ENCODE data around the gene NTHL1. TPM values are rescaled to one million over a fixed set of nuclear protein-coding genes. Genes with fewer than 3 reads are reported as not detected.

NTHL1 gene
- total RNA-seq, 4 donors from 2014 or later, result 7.8 to 26.0 (median 10.0) TPM

- TF ChIP-seq CTCF (IDR thresholded peaks at IDR 0.05) (no peak), POLR2A (IDR thresholded peaks at IDR 0.05) (no peak)
- peak overlapping the region; percentile 61 to 87 (median 64) for H3K27ac ChIP-seq
- DNase-seq, result no peak
- H3K36me3 ChIP-seq, result peaks cover 34 to 97% (median 40%) of the 10 kb centered on the region in 3 donors
- intact Hi-C loops (cut with DNase I), result no loop called here
- H3K4me1 ChIP-seq, result peaks cover 3 to 81% (median 16%) of the 10 kb centered on the region in 3 donors
- no peak overlapping the region for H3K4me3 ChIP-seq
- H3K9me3 ChIP-seq, result no peaks in the 10 kb centered on the region
- 100% methylated on average over 1 of the region's 14 CpGs; no CpG with 5 or more reads in 1 of the 2 donors for WGBS, 2 donors
- no peaks in the 10 kb centered on the region for H3K27me3 ChIP-seq
Observed at GRCh38 chr16:2090481-2090776, 42.8 kb upstream of the NTHL1 start.

GRCh38 chr16:2089706-2090480, 42.3 kb upstream of the NTHL1 start:
- peaks cover 3 to 87% (median 16%) of the 10 kb centered on the region in 3 donors for H3K4me1 ChIP-seq
- 63% methylated on average over 6 of the region's 44 CpGs; no CpG with 5 or more reads in 1 of the 2 donors for WGBS, 2 donors
- H3K27me3 ChIP-seq, result no peaks in the 10 kb centered on the region
- no peak for TF ChIP-seq POLR2A (IDR thresholded peaks at IDR 0.05)
- TF ChIP-seq CTCF (IDR thresholded peaks at IDR 0.05), result no peak
- no peaks in the 10 kb centered on the region for H3K9me3 ChIP-seq
- intact Hi-C loops (cut with DNase I), result no loop called here
- H3K4me3 ChIP-seq, result no peak overlapping the region
- peaks cover 35 to 97% (median 40%) of the 10 kb centered on the region in 3 donors for H3K36me3 ChIP-seq
- peak overlapping the region; percentile 61 to 87 (median 64) for H3K27ac ChIP-seq
- no peak for DNase-seq

GRCh38 chr16:2088759-2089358, 41.2 kb upstream of the NTHL1 start:
- no peak for DNase-seq
- WGBS, 2 donors, result 67 to 72% methylated on average over 11 to 12 of the region's 20 CpGs
- H3K27me3 ChIP-seq, result no peaks in the 10 kb centered on the region
- H3K9me3 ChIP-seq, result no peaks in the 10 kb centered on the region
- no peak overlapping the region for H3K4me3 ChIP-seq
- peaks cover 3 to 94% (median 16%) of the 10 kb centered on the region in 3 donors for H3K4me1 ChIP-seq
- no peak for TF ChIP-seq POLR2A (IDR thresholded peaks at IDR 0.05)
- no peak for TF ChIP-seq CTCF (IDR thresholded peaks at IDR 0.05)
- H3K27ac ChIP-seq, result peak overlapping the region in 1 of 4 donors; percentile 17
- intact Hi-C loops (cut with DNase I), result no loop called here
- peaks cover 36 to 97% (median 41%) of the 10 kb centered on the region in 3 donors for H3K36me3 ChIP-seq

- Histone ChIP-seq H3K9me3 (no peaks in the 10 kb centered on the region), H3K27me3 (no peaks in the 10 kb centered on the region), H3K4me1 (peaks cover 9 to 96% (median 16%) of the 10 kb centered on the region in 3 donors), H3K27ac (peak overlapping the region in 1 of 4 donors; percentile 17), H3K36me3 (peaks cover 28 to 97% (median 35%) of the 10 kb centered on the region in 3 donors), H3K4me3 (no peak overlapping the region)
- 68 to 95% methylated on average over 4 to 12 of the region's 41 CpGs for WGBS, 2 donors
- intact Hi-C loops (cut with DNase I), result no loop called here
- no peak for DNase-seq
- TF ChIP-seq POLR2A (IDR thresholded peaks at IDR 0.05) (no peak), CTCF (IDR thresholded peaks at IDR 0.05) (no peak)
Observed at GRCh38 chr16:2087748-2088631, 40.4 kb upstream of the NTHL1 start.
